ENCODE data around the gene TMEM44. TPM values are rescaled to one million over a fixed set of nuclear protein-coding genes. Genes with fewer than 3 reads are reported as not detected.
"Not testable (repeated sequence)": the region's sequence is repeated elsewhere in the genome, so short reads cannot be mapped to it uniquely, and the experiment has no call there.

The TMEM44 gene
- total RNA-seq, 1 donor from 2014 or later: 35.3 TPM

DNA sequence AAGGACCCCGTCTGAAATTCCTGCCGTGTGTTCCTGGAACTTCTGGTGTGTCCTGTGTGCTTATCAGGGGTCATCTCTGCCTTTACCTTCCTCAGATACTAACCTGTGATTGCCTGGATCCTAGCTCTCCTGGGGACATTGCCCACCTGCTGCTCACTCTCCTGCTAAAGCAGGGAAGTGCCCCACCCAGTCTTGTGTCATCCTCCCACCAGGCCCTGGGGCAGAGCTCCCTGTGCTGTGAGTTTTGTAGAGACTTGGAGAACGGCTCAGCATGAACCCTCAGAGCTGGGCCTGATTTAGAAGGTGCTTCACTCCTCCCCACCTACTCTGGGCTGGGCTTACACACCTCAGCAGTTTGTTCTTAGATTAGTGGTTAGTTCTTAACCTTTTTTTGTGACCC, 3.8 kb upstream of the TMEM44 start:
- Mint-ChIP-seq H3K36me3 (ENCODE audit: unreplicated experiment) (no peaks in the 10 kb centered on the region), H3K27ac (ENCODE audit: unreplicated experiment) (no peak overlapping the region), H3K4me1 (ENCODE audit: low read depth, unreplicated experiment) (no peaks in the 10 kb centered on the region), H3K4me3 (ENCODE audit: unreplicated experiment) (no peak overlapping the region), H3K27me3 (ENCODE audit: unreplicated experiment) (no peaks in the 10 kb centered on the region), H3K9me3 (ENCODE audit: unreplicated experiment) (peaks cover 3% of the 10 kb centered on the region)
- TF ChIP-seq, protein P1, sequence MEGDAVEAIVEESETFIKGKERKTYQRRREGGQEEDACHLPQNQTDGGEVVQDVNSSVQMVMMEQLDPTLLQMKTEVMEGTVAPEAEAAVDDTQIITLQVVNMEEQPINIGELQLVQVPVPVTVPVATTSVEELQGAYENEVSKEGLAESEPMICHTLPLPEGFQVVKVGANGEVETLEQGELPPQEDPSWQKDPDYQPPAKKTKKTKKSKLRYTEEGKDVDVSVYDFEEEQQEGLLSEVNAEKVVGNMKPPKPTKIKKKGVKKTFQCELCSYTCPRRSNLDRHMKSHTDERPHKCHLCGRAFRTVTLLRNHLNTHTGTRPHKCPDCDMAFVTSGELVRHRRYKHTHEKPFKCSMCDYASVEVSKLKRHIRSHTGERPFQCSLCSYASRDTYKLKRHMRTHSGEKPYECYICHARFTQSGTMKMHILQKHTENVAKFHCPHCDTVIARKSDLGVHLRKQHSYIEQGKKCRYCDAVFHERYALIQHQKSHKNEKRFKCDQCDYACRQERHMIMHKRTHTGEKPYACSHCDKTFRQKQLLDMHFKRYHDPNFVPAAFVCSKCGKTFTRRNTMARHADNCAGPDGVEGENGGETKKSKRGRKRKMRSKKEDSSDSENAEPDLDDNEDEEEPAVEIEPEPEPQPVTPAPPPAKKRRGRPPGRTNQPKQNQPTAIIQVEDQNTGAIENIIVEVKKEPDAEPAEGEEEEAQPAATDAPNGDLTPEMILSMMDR (IDR thresholded peaks at IDR 0.05; ENCODE audit: partially characterized antibody, unreplicated experiment): no peak
- no peak for DNase-seq

DNA sequence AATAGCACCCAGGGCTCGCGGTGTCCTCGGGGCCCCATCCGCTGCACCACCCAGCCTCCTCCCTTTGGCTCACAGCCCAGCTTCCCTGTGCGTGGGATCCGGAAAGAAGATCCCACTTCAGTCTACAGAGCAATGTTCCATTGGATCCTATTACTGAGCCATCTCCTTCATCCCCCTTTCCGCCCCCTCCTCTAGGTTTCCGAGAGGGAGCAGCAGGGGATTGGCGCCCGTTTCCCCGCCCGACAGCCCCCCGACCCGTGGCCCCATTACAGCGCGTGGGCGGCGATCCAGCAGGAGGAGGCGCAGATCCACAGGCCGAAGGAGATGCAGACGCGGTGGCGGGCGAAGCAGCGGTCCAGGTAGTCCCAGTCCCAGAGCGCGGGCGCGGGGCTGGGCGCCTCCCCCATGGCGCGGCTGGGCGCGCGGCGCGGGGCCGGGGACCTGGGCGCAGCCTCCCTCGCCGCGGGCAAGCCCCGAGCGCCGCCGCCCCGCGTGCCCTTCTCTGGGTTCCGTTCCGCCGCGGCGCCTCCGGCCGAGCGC, 340 bp downstream of the TMEM44 start:
- Mint-ChIP-seq H3K4me1 (ENCODE audit: low read depth, unreplicated experiment) (no peaks in the 10 kb centered on the region), H3K36me3 (ENCODE audit: unreplicated experiment) (peaks cover 6% of the 10 kb centered on the region), H3K4me3 (ENCODE audit: unreplicated experiment) (peak overlapping the region; percentile 89), H3K27ac (ENCODE audit: unreplicated experiment) (no peak overlapping the region), H3K9me3 (ENCODE audit: unreplicated experiment) (peaks cover 3% of the 10 kb centered on the region), H3K27me3 (ENCODE audit: unreplicated experiment) (peaks cover 2% of the 10 kb centered on the region)
- DNase-seq: no peak
- TF ChIP-seq, protein P1 (IDR thresholded peaks at IDR 0.05; ENCODE audit: partially characterized antibody, unreplicated experiment): no peak

DNA sequence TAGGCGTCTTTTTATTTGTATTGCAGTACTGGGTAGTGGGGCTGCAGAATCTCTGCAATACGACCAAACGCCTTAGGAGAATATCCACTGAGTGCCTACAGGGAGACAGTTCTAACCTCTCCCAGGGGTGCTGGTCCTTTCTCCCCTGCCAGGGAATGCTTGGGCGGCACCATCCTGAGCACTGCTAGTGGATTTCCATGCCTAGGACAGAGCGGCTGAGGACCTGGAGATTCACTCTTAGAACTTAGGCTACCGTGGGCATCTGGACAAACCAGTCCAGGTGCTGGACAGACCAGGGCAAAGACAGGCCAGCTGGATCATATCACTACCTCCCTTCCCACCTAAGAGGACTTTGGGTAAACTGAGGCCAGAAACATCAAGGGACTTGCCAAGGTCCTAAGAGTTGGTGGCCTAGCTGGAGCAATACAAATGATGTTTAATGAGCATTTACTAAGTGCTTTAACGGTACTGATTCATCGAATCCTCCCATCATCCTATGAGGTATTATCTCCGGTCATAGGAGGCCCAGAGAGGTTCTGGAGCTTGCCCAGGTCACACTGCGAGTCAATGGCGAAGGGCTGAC, 902 bp downstream of the TMEM44 start:
- Mint-ChIP-seq H3K9me3 (ENCODE audit: unreplicated experiment) (peaks cover 3% of the 10 kb centered on the region), H3K27ac (ENCODE audit: unreplicated experiment) (no peak overlapping the region), H3K4me3 (ENCODE audit: unreplicated experiment) (peak overlapping the region; percentile 89), H3K4me1 (ENCODE audit: low read depth, unreplicated experiment) (no peaks in the 10 kb centered on the region), H3K36me3 (ENCODE audit: unreplicated experiment) (peaks cover 8% of the 10 kb centered on the region), H3K27me3 (ENCODE audit: unreplicated experiment) (peaks cover 2% of the 10 kb centered on the region)
- TF ChIP-seq, protein P1 (IDR thresholded peaks at IDR 0.05; ENCODE audit: partially characterized antibody, unreplicated experiment): no peak
- DNase-seq: no peak

DNA sequence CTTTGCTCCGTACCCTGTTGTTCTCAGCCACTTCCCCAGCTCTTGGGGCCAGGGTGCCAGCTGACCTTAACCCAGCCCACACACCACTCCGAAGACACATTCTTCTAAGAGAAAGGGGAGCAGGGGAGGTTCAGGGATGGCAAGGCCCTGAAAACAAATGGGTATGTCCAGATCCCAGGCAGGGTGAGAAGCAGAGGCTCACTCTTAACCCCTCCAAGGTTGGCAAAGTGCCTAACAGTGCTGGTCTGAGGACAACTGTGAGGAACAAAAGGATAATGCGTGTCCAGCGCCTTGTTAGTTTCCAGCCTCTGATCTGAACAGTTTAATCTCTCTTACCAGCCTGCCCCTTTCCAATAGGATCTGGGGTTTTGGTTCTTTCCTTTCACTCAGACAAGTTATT, 1.5 kb downstream of the TMEM44 start:
- DNase-seq: no peak
- TF ChIP-seq, protein P1 (IDR thresholded peaks at IDR 0.05; ENCODE audit: partially characterized antibody, unreplicated experiment): no peak
- Mint-ChIP-seq H3K27me3 (ENCODE audit: unreplicated experiment) (peaks cover 2% of the 10 kb centered on the region), H3K4me3 (ENCODE audit: unreplicated experiment) (no peak overlapping the region), H3K27ac (ENCODE audit: unreplicated experiment) (no peak overlapping the region), H3K4me1 (ENCODE audit: low read depth, unreplicated experiment) (no peaks in the 10 kb centered on the region), H3K36me3 (ENCODE audit: unreplicated experiment) (peaks cover 8% of the 10 kb centered on the region), H3K9me3 (ENCODE audit: unreplicated experiment) (peaks cover 3% of the 10 kb centered on the region)

DNA sequence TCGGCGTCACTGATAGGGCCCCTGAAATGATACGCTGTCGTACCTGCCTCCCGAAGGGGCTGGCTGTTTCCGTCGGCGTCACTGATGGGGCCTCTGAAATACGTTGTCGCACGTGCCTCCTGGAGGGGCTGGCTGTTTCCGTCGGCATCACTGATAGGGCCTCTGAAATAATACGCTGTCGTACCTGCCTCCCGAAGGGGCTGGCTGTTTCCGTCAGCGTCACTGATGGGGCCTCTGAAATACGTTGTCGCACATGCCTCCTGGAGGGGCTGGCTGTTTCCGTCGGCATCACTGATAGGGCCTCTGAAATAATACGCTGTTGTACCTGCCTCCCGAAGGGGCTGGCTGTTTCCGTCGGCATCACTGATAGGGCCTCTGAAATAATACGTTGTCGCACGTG, 2.5 kb downstream of the TMEM44 start:
- not testable (repeated sequence) for H3K9me3 Mint-ChIP-seq (ENCODE audit: unreplicated experiment); DNase-seq; H3K4me1 Mint-ChIP-seq (ENCODE audit: low read depth, unreplicated experiment); H3K27ac Mint-ChIP-seq (ENCODE audit: unreplicated experiment); H3K36me3 Mint-ChIP-seq (ENCODE audit: unreplicated experiment); H3K4me3 Mint-ChIP-seq (ENCODE audit: unreplicated experiment); H3K27me3 Mint-ChIP-seq (ENCODE audit: unreplicated experiment)
